Uterus (tissue), 4 donors: ENCODE measurements around the gene KCND1. TPM values are rescaled to one million over a fixed set of nuclear protein-coding genes. Genes with fewer than 3 reads are reported as not detected.

Experiments used
- DNase-seq, 2 donors: peaks; one replicate each; pipeline ENCODE4 v3.0.0-alpha.2; 2019 to 2020
- H3K27ac ChIP-seq, 2 donors: fragments of 200-600 bp; sonication (generic); 1 replicate in 1 of 2; 2 replicates in 1 of 2; pipeline ENCODE4 v1.5.1; 2016 to 2018
- H3K27me3 ChIP-seq, 2 donors: fragments of 200-600 bp; sonication (generic); one replicate each; pipeline ENCODE4 v1.5.1; 2018 to 2019; ENCODE audit warnings: control low read depth in 1 of 2
- H3K36me3 ChIP-seq, 2 donors: fragments of 200-600 bp; sonication (generic); one replicate each; pipeline ENCODE4 v1.5.1; 2019; ENCODE audit warnings: control low read depth in 1 of 2
- H3K4me1 ChIP-seq, 2 donors: fragments of 200-600 bp; sonication (generic); one replicate each; pipeline ENCODE4 v1.5.1; 2018 to 2019; ENCODE audit warnings: control low read depth in 1 of 2
- H3K4me3 ChIP-seq, 2 donors: fragments of 200-600 bp; sonication (generic); 1 replicate in 1 of 2; 2 replicates in 1 of 2; pipeline ENCODE4 v1.5.1; 2018 to 2019; ENCODE audit warnings: mild to moderate bottlenecking in 1 of 2
- H3K9me3 ChIP-seq, 2 donors: fragments of 200-600 bp; sonication (generic); one replicate each; pipeline ENCODE4 v1.5.1; 2019; ENCODE audit warnings: control low read depth in 1 of 2
- CTCF ChIP-seq, 4 experiments: fragments of 200-600 bp in 2 of 4; fragments of 450-650 bp in 2 of 4; sonication (generic) in 2 of 4; IDR thresholded peaks; one replicate each; pipeline ENCODE4 v1.5.1; 2016 to 2019; ENCODE audit warnings: antibody characterized with exemption in 4 of 4, mild to moderate bottlenecking in 2 of 4, moderate library complexity in 1 of 4
- POLR2A ChIP-seq, 2 donors: fragments of 450-650 bp; IDR thresholded peaks; one replicate each; pipeline ENCODE4 v1.6.1; 2016; ENCODE audit warnings: antibody characterized with exemption in 2 of 2, mild to moderate bottlenecking in 1 of 2, moderate library complexity in 1 of 2
- intact Hi-C: fragments of 100-400 bp; cut with DNase I; formaldehyde crosslinking; loops from one replicate; pipeline ENCODE4 v1.15.1; 2023; ENCODE audit warnings: low total_unique reads
- total RNA-seq, 4 donors: library from RNA; depleted of rRNA in 3 of 4; stranded (reverse); fragments of >200 nt in 3 of 4; gene quantifications; one replicate each; pipeline versions ENCODE4 v1.1.0 to v1.2.4, GENCODE V29; 2014 to 2023
- donor health status: DM: yes; HTN: yes; CAD: no.

KCND1 gene
- total RNA-seq, 4 donors from 2014 or later, result 0.29 to 4.6 (median 3.2) TPM; not detected in 1

GRCh38 chrX:48938721-48939425 is 32.8 kb downstream of the KCND1 start:
- H3K36me3 ChIP-seq, result no peaks in the 10 kb centered on the region
- TF ChIP-seq CTCF (IDR thresholded peaks at IDR 0.05), result no peak
- TF ChIP-seq POLR2A (IDR thresholded peaks at IDR 0.05), result no peak
- H3K27ac ChIP-seq, result no peak overlapping the region
- no peaks in the 10 kb centered on the region for H3K27me3 ChIP-seq
- no peak overlapping the region for H3K4me3 ChIP-seq
- H3K9me3 ChIP-seq, result no peaks in the 10 kb centered on the region
- no peaks in the 10 kb centered on the region for H3K4me1 ChIP-seq
- intact Hi-C loops, result no loop called here
- no peak for DNase-seq

GRCh38 chrX:48937054-48937907 is 34.4 kb downstream of the KCND1 start:
- Histone ChIP-seq H3K36me3 (no peaks in the 10 kb centered on the region), H3K4me3 (no peak overlapping the region), H3K27ac (no peak overlapping the region), H3K4me1 (no peaks in the 10 kb centered on the region), H3K9me3 (no peaks in the 10 kb centered on the region), H3K27me3 (no peaks in the 10 kb centered on the region)
- no peak for DNase-seq
- TF ChIP-seq POLR2A (IDR thresholded peaks at IDR 0.05), result no peak
- TF ChIP-seq CTCF (IDR thresholded peaks at IDR 0.05), result no peak
- intact Hi-C loops, result no loop called here

GRCh38 chrX:48936429-48937053 is 35.1 kb downstream of the KCND1 start:
- Histone ChIP-seq H3K36me3 (no peaks in the 10 kb centered on the region), H3K9me3 (no peaks in the 10 kb centered on the region), H3K4me1 (no peaks in the 10 kb centered on the region), H3K27me3 (no peaks in the 10 kb centered on the region), H3K27ac (no peak overlapping the region), H3K4me3 (no peak overlapping the region)
- TF ChIP-seq POLR2A (IDR thresholded peaks at IDR 0.05) (no peak), CTCF (IDR thresholded peaks at IDR 0.05) (no peak)
- intact Hi-C loops, result no loop called here
- DNase-seq, result no peak

GRCh38 chrX:48935301-48935670 is 36.4 kb downstream of the KCND1 start:
- H3K27ac ChIP-seq, result no peak overlapping the region
- H3K27me3 ChIP-seq, result no peaks in the 10 kb centered on the region
- no peaks in the 10 kb centered on the region for H3K4me1 ChIP-seq
- intact Hi-C loops, result no loop called here
- no peak for DNase-seq
- H3K4me3 ChIP-seq, result no peak overlapping the region
- no peaks in the 10 kb centered on the region for H3K9me3 ChIP-seq
- no peaks in the 10 kb centered on the region for H3K36me3 ChIP-seq
- TF ChIP-seq CTCF (IDR thresholded peaks at IDR 0.05), result no peak
- TF ChIP-seq POLR2A (IDR thresholded peaks at IDR 0.05), result no peak
